ENCODE measurements around the gene TBC1D24. TPM values are rescaled to one million over a fixed set of nuclear protein-coding genes. Genes with fewer than 3 reads are reported as not detected.

TBC1D24 gene
- total and polyA plus RNA-seq, 8 donors: 10.8 to 23.7 (median 18.2) TPM

GRCh38 chr16:2455081-2455845 lies 19.7 kb upstream of the TBC1D24 start:
- no peak for ATAC-seq
- Histone ChIP-seq H3K27ac (no peak overlapping the region), H3K9me3 (no peaks in the 10 kb centered on the region), H3K27me3 (no peaks in the 10 kb centered on the region), H3K4me3 (no peak overlapping the region), H3K4me1 (peaks cover 0 to 7% (median 0%) of the 10 kb centered on the region in 3 donors), H3K36me3 (no peaks in the 10 kb centered on the region)
- no peak for FAIRE-seq
- TF ChIP-seq CTCF (IDR thresholded peaks at IDR 0.05): no peak
- DNase-seq: no peak
- 94 to 97% methylated on average over 28 of the region's 28 CpGs for WGBS, 2 donors
- intact Hi-C loops (cut with DNase I): no loop called here

DNA sequence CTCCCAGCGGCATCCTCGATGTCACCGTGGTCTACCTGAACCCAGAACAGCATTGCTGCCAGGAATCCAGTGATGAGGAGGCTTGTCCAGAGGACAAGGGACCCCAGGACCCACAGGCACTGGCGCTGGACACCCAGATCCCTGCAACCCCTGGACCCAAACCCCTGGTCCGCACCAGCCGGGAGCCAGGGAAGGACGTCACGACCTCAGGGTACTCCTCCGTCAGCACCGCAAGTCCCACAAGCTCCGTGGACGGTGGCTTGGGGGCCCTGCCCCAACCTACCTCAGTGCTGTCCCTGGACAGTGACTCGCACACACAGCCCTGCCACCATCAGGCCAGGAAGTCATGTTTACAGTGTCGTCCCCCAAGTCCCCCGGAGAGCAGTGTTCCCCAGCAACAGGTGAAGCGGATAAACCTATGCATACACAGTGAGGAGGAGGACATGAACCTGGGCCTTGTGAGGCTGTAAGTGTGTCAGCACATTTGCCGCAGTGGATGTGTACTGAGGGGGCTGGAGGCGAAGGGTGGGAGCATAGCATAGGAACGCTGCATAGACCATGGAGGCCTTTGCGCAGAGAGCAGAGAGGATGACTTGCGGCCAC lies 18.3 kb upstream of the TBC1D24 start:
- DNase-seq (no peak), FAIRE-seq (no peak), ATAC-seq (no peak)
- Histone ChIP-seq H3K4me3 (no peak overlapping the region), H3K4me1 (peaks cover 0 to 8% (median 0%) of the 10 kb centered on the region in 3 donors), H3K9me3 (no peaks in the 10 kb centered on the region), H3K27ac (no peak overlapping the region), H3K27me3 (no peaks in the 10 kb centered on the region), H3K36me3 (no peaks in the 10 kb centered on the region)
- WGBS, 2 donors: 95 to 96% methylated on average over 21 of the region's 21 CpGs
- intact Hi-C loops (cut with DNase I): no loop called here
- TF ChIP-seq CTCF (IDR thresholded peaks at IDR 0.05): no peak

DNA sequence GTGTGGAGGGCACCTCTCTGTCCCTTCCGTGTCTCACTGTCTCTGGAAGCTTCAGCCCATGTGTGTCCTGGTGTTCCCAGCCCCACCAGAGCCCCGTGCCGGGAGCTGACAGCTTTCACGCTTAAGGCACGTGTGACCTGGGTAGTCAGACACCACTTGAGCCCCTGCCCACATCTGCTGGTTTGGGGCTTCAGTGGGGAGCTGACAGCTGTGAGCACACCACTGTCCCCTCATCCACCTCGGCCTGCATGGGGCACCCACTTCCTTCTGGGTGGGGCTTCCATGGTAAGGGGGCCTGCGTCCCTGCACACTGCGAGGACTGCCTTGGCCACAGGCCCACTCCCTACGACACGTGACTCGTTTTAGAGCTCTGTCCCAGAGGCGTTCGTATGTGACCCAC lies 17.7 kb upstream of the TBC1D24 start:
- intact Hi-C loops (cut with DNase I): no loop called here
- no peak overlapping the region for H3K4me3 ChIP-seq
- no peak for TF ChIP-seq CTCF (IDR thresholded peaks at IDR 0.05)
- peaks cover 0 to 8% (median 0%) of the 10 kb centered on the region in 3 donors for H3K4me1 ChIP-seq
- no peak overlapping the region for H3K27ac ChIP-seq
- FAIRE-seq (no peak), ATAC-seq (no peak), DNase-seq (no peak)
- H3K36me3 ChIP-seq: no peaks in the 10 kb centered on the region
- H3K9me3 ChIP-seq: no peaks in the 10 kb centered on the region
- 84 to 87% methylated on average over 13 of the region's 13 CpGs for WGBS, 2 donors
- H3K27me3 ChIP-seq: no peaks in the 10 kb centered on the region

DNA sequence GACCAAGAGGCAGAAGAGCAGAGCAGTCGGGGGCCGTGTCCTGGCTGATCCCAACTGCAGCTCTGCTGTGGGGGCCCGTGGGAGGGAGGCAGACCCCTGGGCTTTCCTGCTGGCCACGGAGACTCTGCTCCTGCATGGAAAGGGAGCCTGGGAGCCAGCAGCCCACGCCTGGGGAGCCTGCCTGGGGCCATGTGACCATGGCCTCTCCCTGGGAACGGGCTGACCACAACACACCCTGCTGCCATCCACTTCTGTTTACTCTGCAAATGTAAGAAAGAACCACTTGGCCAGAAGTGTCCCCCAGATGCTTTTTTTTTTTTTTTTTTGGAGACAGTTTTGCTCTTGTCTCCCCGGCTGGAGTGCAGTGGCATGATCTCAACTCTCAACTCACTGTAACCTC lies 17.0 kb upstream of the TBC1D24 start:
- intact Hi-C loops (cut with DNase I): no loop called here
- ATAC-seq (no peak), FAIRE-seq (no peak), DNase-seq (no peak)
- H3K9me3 ChIP-seq: no peaks in the 10 kb centered on the region
- H3K4me1 ChIP-seq: peaks cover 0 to 8% (median 0%) of the 10 kb centered on the region in 3 donors
- 76 to 77% methylated on average over 7 of the region's 7 CpGs for WGBS, 2 donors
- no peak for TF ChIP-seq CTCF (IDR thresholded peaks at IDR 0.05)
- H3K4me3 ChIP-seq: no peak overlapping the region
- no peaks in the 10 kb centered on the region for H3K27me3 ChIP-seq
- H3K27ac ChIP-seq: no peak overlapping the region
- no peaks in the 10 kb centered on the region for H3K36me3 ChIP-seq
